GM19438 (cell line): ENCODE measurements around the gene MCEMP1.

Experiments
- ATAC-seq: cut with Tn5 transposase; IDR thresholded peaks from one replicate; pipeline ENCODE4 v1.9.1; 2021; ENCODE audit warnings: low read depth; ENCODE audit not compliant: unreplicated experiment

MCEMP1 gene

GRCh38 chr19:7670150-7670783, 6.6 kb upstream of the MCEMP1 start:
- ATAC-seq = no peak

DNA sequence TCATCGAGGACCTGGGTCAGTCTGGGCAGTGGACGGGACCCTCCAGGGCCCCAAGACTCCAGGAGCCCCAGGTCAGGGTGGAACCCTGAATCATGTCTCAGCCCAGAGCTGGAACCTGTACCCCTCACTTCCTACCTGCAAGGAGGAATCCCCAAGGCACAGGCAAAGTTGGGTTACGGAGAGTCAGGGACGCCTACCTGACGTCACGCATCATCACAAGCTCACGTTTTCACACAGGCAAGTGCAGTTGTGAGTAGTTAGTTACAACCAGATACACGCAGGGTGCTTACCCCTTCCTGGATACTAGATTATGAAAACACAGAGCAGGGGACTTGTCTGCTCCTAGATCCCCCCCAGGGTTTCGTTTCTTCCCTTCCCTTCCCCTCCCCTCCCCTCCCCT, 6.1 kb upstream of the MCEMP1 start:
- no peak for ATAC-seq

GRCh38 chr19:7672522-7672921, 4.4 kb upstream of the MCEMP1 start:
- no peak for ATAC-seq

DNA sequence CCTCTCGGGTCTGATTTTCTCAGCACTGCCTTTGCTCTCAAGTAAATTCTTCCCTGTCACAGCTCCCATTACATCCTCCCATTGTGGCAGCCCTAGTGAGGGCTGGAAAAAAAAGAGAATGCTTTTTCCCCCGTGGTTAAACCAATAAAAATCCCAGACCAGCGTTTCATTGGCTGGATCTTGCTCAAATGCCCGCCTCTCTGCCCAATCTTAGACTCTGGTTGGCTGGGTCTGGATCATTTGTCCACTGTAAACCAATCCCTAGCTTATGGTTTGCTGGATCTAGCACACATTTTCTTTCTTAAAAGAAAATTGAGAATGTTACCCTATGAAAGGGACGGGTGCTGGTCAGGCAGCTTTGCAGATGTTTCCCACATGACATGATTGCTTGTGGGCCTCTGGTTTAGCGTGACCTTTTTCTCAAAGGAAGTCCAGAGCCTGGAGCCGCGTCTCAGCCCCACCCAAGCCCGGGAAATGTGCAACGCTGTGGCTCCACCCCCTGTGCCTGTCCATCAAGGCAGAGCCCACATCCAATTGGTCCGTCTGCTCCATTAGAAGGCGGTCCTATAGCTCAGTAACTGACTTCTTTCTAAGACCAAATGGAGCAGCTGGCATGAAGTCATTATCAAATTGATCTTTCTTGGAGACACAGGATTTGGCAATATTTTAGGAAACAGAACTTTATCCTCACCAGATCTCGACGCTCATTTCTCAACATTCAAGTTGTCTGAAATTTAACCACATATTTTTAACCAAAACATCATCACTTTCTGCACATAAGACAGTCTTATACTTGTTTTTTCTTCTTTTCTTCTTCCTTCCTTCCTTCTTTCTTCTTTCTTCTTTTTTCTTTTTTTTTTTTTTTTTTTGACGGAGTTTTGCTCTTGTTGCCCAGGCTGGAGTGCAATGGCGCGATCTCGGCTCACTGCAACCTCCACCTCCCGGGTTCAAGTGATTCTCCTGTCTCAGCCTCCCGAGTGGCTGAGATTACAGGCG, 2.6 kb upstream of the MCEMP1 start:
- ATAC-seq = no peak

DNA sequence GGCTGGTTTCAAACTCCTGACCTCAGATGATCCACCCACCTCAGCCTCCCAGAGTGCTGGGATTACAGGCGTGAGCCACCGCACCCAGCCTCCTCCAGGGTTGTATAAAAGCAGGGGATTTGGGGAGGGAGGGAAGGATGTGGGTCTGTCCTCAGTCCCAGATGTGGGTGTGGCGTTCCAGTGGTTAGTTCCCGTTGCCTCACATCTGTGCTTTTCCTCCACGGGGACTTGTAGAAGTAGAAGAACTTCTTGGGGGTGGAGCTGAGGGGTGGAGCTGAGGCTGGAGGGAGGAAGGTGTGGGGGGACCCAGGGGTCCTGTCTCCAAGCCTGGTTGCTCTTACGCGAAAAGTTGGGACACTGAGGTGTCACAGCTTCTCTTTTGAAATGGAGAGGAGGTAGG, 514 bp upstream of the MCEMP1 start:
- ATAC-seq = no peak

- no peak for ATAC-seq
These were observed 900 bp downstream of the MCEMP1 start for GRCh38 chr19:7677669-7678311.

- ATAC-seq = no peak
These were observed 2.3 kb downstream of the MCEMP1 start for GRCh38 chr19:7678971-7679751.

DNA sequence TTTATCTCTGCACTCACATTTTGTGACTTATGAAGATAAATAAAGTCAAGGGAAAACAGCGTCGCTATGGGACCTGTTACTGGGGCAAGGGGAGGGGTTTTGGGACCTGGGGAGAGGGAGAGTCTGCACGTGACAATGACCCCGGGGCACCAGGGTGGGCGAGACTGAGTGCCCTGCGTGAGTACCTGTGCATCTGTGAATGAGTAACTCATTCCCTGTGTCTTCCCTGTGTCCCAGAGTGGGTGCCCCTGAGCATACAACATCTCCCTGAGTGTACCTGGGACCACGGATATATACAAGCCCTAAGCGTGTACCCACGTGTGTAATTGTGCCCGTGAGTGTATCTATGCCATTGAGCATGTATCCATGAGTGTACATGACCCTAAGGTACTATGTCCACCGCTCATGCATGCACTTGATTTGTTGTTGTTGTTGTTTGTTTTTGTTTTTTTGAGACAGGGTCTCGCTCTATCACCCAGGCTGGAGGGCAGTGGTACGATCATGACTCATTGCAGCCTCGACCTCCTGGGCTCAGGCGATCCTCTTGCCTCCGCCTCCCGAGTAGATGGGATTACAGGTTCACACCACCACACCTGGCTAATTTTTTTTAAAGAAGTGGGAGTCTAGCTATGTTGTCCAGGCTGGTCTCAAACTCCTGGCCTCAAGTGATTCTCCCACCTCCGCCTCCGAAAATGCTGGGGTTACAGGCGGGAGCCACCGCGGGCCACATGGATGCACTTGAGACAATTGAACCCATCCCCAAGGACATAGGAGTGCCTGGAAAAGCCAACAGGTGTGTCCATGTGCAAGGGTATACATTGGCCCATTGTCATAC, 3.1 kb downstream of the MCEMP1 start:
- ATAC-seq = no peak

DNA sequence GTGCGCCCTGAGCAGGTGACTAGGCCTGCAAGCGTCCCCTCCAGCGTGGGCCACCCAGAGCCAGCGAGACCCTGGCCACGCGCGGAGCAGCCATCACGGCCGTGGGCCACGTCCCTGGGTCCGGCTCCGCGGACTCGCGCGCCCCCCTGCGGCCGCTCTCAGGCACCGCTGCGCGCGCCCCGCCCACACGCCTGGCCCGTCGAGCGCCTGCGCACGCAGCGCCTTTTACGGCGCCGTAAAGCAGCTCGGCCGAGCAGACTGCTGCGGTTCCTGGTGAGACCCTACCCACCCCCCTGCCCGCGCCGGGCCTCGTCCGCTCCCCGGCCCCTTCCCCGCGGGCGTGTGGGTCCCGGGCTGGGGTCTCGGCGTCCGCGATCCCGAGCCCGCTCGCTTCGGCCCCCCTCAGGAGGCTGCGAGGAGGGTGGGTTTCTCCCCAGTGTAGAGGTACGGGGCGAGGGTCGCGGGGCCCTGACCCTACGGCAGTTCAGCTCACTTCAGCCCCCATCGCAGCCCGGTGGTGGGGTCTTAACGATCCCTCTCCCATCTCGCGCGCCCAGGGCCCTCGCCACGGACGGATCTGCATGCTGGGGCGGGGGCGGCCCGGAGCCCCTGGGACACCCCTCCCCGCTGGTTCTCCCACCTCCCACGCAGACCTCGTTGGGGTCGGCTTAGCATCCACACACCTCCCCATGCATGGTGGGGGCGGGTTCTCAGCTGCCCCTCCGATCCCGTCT, 3.9 kb downstream of the MCEMP1 start, which contains the start of gene TRAPPC5:
Gene TRAPPC5, plus strand, starts transcription at position 228 of the 734 bp plus-strand sequence. CDS start 1,421 bp downstream, outside the sequence.
- no peak for ATAC-seq

GRCh38 chr19:7681340-7682174, 4.7 kb downstream of the MCEMP1 start:
- no peak for ATAC-seq

DNA sequence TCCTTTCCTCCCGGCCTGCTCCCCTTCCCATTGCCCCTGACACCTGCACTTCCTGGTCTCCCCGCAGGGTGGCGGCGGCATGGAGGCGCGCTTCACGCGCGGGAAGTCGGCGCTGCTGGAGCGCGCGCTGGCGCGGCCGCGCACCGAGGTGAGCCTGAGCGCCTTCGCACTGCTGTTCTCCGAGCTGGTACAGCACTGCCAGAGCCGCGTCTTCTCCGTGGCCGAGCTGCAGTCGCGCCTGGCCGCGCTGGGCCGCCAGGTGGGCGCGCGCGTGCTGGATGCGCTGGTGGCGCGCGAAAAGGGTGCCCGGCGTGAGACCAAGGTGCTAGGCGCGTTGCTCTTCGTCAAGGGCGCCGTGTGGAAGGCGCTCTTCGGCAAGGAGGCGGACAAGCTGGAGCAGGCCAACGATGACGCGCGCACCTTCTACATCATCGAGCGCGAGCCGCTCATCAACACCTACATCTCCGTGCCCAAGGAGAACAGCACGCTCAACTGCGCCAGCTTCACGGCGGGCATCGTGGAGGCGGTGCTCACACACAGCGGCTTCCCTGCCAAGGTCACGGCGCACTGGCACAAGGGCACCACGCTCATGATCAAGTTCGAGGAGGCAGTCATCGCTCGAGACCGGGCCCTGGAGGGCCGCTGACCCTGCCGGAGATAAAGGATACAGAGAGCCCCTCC, 5.4 kb downstream of the MCEMP1 start:
- no peak for ATAC-seq

DNA sequence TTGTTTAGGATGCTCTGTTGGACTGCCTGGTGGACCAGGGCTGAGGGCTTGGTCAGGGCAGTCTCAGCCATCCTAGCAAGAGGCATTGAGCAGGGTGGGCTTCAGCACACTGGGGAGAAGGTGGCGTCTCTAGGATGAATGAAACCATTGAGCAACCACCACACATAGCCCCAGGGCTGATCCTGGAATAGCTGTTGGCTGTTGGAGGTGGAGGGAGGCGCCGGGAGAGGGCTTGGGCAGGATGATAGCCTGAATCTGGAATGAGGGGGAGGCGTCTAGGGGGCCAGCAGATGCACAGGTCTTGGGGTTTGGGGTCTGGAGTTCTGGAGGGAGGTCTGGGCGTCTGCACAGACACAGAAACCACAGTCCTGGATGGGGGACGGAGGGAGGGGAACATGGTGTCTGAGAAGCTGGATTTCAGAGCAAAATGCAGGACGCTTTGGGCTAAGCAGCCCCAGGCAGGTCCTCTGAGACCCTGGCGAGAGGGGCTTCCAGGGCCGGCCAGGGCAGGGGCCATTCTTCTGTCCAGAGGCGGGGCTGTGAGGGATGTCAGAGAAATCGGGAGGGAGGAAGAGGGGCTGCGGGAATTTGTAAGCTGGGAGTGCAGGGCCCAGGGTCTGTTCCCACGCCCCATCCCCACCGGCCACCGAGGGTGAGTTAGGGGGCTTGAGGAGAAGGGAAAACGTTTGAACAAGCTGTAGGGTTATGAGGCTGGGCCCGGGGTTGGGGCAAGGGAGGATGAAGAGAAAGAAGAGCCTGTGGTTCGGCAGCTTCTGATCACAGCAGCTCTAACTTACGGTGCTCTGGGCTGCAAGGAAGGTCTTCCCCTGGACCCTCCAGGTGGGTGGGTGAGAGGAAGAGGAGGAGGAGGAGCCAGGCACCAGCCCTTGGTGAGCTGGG, 8.9 kb downstream of the MCEMP1 start:
- no peak for ATAC-seq

DNA sequence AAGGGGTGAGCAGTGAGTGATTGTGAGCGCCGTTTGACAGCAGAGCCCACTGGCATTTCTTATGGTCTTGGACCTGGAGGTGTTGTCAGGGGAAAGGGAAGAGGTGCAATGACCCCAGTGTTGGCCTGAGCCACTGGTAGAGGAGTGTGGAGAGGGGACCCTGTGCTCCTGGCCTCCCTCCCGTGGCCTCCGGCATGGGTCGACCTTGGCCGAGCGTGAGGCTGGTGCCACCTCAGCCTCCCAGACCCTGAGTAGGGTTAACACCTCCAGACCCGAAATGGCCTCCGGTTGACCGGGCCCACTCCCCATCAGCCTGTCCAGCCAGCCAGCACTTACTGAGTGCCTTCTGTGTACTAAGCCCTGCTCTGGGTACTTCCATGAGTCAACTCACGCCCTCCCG, 10.3 kb downstream of the MCEMP1 start:
- no peak for ATAC-seq

GRCh38 chr19:7689165-7689564, 12.3 kb downstream of the MCEMP1 start:
- no peak for ATAC-seq

DNA sequence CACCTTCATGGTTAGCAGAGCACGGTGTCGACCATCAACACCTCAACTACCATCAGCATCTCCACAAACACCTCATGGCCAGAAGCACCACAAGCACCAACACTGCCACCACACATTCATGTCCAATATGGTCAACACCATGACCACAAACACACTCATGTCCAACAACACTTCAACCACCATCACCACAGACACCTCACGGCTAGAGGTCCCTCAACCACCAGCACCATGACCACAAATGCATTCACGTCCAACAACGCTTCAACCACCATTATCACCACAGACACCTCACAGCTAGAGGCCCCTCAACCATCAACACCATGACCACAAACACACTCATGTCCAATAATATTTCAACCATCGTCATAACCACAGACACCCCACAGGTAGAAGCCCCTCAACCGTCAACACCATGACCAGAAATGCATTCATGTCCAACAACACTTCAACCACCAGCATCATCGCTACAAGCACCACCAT, 13.9 kb downstream of the MCEMP1 start:
- no peak for ATAC-seq

DNA sequence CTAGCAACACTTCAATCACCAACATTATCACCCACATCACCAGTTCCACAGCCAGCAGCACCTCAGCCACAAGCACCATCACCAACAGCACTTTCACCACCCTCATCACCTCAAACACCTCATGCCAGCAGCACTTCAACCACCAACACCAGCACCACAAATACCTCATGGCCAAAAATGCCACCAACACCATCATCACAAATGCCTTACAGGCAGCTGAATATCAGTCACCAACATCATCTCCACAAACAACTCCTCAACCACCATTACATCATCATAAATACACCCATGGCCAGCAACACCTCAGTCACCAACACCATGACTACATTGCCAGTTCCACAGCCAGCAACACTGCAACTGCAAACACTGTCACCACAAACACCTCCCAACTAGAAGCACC, 14.6 kb downstream of the MCEMP1 start:
- ATAC-seq = no peak
